Measurements from ENCODE around the gene MAP3K20.

DNA sequence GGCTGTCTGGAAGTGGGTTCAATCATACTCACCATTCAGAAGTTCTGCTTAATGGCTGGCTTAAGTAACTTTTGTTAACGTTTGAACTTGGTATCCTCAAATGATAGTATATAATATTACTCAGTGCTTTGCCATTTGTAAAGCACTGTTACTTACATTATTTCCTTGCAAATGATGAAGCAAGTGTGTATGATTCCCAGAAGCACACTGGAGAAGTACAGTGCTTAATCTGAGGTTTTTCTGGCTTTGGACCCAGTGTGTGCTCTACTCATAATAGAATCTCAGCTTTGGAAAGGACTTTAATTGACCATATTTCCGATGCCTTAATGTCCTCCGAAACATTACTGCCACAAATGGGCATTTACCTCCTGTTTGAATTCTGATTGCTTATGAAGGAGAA lies 63.3 kb downstream of the MAP3K20 start:
- TF ChIP-seq, protein P1, sequence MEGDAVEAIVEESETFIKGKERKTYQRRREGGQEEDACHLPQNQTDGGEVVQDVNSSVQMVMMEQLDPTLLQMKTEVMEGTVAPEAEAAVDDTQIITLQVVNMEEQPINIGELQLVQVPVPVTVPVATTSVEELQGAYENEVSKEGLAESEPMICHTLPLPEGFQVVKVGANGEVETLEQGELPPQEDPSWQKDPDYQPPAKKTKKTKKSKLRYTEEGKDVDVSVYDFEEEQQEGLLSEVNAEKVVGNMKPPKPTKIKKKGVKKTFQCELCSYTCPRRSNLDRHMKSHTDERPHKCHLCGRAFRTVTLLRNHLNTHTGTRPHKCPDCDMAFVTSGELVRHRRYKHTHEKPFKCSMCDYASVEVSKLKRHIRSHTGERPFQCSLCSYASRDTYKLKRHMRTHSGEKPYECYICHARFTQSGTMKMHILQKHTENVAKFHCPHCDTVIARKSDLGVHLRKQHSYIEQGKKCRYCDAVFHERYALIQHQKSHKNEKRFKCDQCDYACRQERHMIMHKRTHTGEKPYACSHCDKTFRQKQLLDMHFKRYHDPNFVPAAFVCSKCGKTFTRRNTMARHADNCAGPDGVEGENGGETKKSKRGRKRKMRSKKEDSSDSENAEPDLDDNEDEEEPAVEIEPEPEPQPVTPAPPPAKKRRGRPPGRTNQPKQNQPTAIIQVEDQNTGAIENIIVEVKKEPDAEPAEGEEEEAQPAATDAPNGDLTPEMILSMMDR (conservative IDR thresholded peaks at IDR 0.05 in 1 of 2, IDR thresholded peaks at IDR 0.05 in 1 of 2; ENCODE audit: low read depth in 1 of 2, low read length in 2 of 2): no peak
- no peak for TF ChIP-seq EZH2 (IDR thresholded peaks at IDR 0.05; ENCODE audit: low read length, missing control alignments)
